Activated CD8-positive, alpha-beta memory T cell treated with anti-CD3 and anti-CD28 coated beads for 1 hour (primary cell): Measurements from ENCODE around the gene NR3C2.

Experiments
- DNase-seq, 2 donors: peaks; one replicate each; pipeline ENCODE4 v3.0.0-alpha.2; 2020; ENCODE audit warnings: low read depth in 1 of 2; ENCODE audit errors: extremely low read depth in 1 of 2

The NR3C2 gene

GRCh38 chr4:148118179-148118578 lies 324.0 kb downstream of the NR3C2 start:
- no peak for DNase-seq

- no peak for DNase-seq
These were observed 325.2 kb downstream of the NR3C2 start for GRCh38 chr4:148116969-148117368.

GRCh38 chr4:148116264-148116663 lies 325.9 kb downstream of the NR3C2 start:
- no peak for DNase-seq

GRCh38 chr4:148114436-148114835 lies 327.8 kb downstream of the NR3C2 start:
- DNase-seq, result no peak

GRCh38 chr4:148112231-148112982 lies 329.8 kb downstream of the NR3C2 start:
- no peak for DNase-seq

- DNase-seq, result no peak
These were observed 332.0 kb downstream of the NR3C2 start for GRCh38 chr4:148110169-148110568.

- no peak for DNase-seq
These were observed 333.0 kb downstream of the NR3C2 start for GRCh38 chr4:148109216-148109615.

- no peak for DNase-seq
These were observed 333.4 kb downstream of the NR3C2 start for GRCh38 chr4:148108766-148109165.

- DNase-seq, result no peak
These were observed 338.4 kb downstream of the NR3C2 start for GRCh38 chr4:148103597-148104355.

- no peak for DNase-seq
These were observed 340.4 kb downstream of the NR3C2 start for GRCh38 chr4:148101790-148102189.

- DNase-seq, result no peak
These were observed 341.0 kb downstream of the NR3C2 start for GRCh38 chr4:148101235-148101634.

GRCh38 chr4:148097801-148098200 lies 344.4 kb downstream of the NR3C2 start:
- DNase-seq, result no peak

- no peak for DNase-seq
These were observed 346.8 kb downstream of the NR3C2 start for GRCh38 chr4:148095346-148095923.

GRCh38 chr4:148094149-148094548 lies 348.1 kb downstream of the NR3C2 start:
- DNase-seq, result no peak

GRCh38 chr4:148093065-148093464 lies 349.1 kb downstream of the NR3C2 start:
- no peak for DNase-seq

- no peak for DNase-seq
These were observed 349.7 kb downstream of the NR3C2 start for GRCh38 chr4:148092316-148093014.

- no peak for DNase-seq
These were observed 350.3 kb downstream of the NR3C2 start for GRCh38 chr4:148091896-148092295.

- no peak for DNase-seq
These were observed 351.4 kb downstream of the NR3C2 start for GRCh38 chr4:148090503-148091476.

- DNase-seq, result no peak
These were observed 352.2 kb downstream of the NR3C2 start for GRCh38 chr4:148090029-148090428.

GRCh38 chr4:148089624-148090023 lies 352.6 kb downstream of the NR3C2 start:
- DNase-seq, result no peak
